HCT116 (cell line): ENCODE results near the gene SLC23A3.

ENCODE experiments used
- CTCF ChIP-seq, 3 experiments: fragments of 200-600 bp in 1 of 3; sonication (generic) in 1 of 3; IDR thresholded peaks in 2 of 3; conservative IDR thresholded peaks in 1 of 3; 2 replicates each; pipeline ENCODE4 v1.5.1; 2012 to 2017; ENCODE audit warnings: low read depth in 2 of 3, low read length in 2 of 3, antibody characterized with exemption in 1 of 3, borderline replicate concordance in 1 of 3, control low read depth in 1 of 3, mild to moderate bottlenecking in 1 of 3, mixed read lengths in 1 of 3, mixed run types in 1 of 3, moderate library complexity in 1 of 3; ENCODE audit not compliant: insufficient read depth in 1 of 3
- EZH2phosphoT487 ChIP-seq: fragments of 200-600 bp; IDR thresholded peaks from 2 replicates; pipeline ENCODE4 v1.6.1; 2018; ENCODE audit warnings: antibody characterized with exemption, borderline replicate concordance
- FOSL1 ChIP-seq: IDR thresholded peaks from 2 replicates; pipeline ENCODE4 v1.6.1; 2012; ENCODE audit warnings: low read depth

GRCh38 chr2:219210886-219211362 is 41.1 kb upstream of the SLC23A3 start:
- TF ChIP-seq CTCF (IDR thresholded peaks at IDR 0.05 in 2 of 3, conservative IDR thresholded peaks at IDR 0.05 in 1 of 3; ENCODE audit: borderline replicate concordance in 1 of 3, insufficient read depth in 1 of 3, low read depth in 2 of 3, low read length in 2 of 3) = no peak
- TF ChIP-seq FOSL1 = no peak
- TF ChIP-seq EZH2phosphoT487 = no peak
